Measurements from ENCODE around the gene NCOA1. TPM values are rescaled to one million over a fixed set of nuclear protein-coding genes. Genes with fewer than 3 reads are reported as not detected.

NCOA1 gene
- polyA plus RNA-seq, 1 of the 3 experiments (the other 2 are of a cell fraction): 10.7 TPM

DNA sequence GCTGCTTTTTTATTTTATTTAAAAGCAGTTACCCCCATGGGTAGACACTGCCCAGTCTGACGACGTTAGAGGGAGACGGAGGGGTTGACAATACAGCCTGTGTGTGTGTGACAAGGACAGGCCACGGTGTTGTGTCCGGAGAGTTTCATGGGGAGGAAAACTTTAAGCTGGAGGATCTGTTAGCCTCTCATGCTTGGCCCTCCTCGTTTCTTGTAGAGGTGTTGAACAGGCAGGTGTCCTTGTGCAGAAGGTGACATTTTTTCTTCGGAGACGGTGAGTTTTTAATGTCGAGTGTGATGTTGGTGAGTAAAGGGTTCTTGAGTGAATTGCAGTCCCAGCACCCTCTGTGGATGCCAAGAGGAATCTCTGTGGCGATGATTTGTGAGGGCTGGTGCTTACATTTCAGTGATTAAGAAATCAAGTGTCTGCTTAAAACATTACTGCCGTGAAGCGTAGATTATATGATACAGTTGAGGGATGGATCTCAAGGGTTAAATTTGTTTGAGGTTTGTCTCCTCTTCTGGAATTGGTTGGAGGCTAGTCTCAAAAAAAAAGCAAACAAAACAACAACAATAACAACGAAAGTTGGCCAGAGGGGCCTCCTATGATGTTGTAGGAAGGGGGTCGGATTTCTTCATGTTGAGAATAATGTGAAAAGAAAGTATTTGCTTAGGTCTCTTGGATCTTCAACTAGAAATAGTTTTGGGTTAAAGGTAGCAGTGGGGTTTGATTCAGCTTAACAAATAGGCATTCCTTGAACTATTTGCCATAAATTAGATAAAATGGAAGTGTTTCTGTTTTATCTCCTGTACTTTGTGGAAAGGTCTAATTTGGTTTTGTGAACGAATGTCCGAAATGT lies 1.6 kb downstream of the NCOA1 start:
- Histone ChIP-seq H3K27ac (ENCODE audit: low read depth in 2 of 2, low read length in 1 of 2) (0 out of 4 replicates have a peak overlapping the region, but pooled peaks of 1 of the 2 experiments have one; percentile 25), H3K79me2 (ENCODE audit: insufficient read depth) (peaks cover 59% of the 10 kb centered on the region), H3K4me2 (peak overlapping the region; percentile 74), H3K9me2 (no peaks in the 10 kb centered on the region), H4K20me1 (ENCODE audit: insufficient read depth) (peaks cover 7% of the 10 kb centered on the region; the same call in 1 of the 2 replicates), H3K4me1 (ENCODE audit: control insufficient read depth in 1 of 2, insufficient read depth in 2 of 2, low read depth in 1 of 2, low read length in 1 of 2) (peaks cover 10 to 14% of the 10 kb centered on the region in 2 experiments; a peak in 3 of 4 replicates), H3K27me3 (ENCODE audit: insufficient read depth) (no peaks in the 10 kb centered on the region), H3K9me3 (no peaks in the 10 kb centered on the region), H3F3A (replicated peaks; ENCODE audit: insufficient read depth) (peaks cover 12% of the 10 kb centered on the region), H3K9ac (peak overlapping the region; percentile 57; the same call in 1 of the 2 replicates), H2AFZ (ENCODE audit: low read depth) (peak overlapping the region; percentile 77), H3K4me3 (ENCODE audit: low read depth in 2 of 2, low read length in 1 of 2) (peak overlapping the region; percentile 73 to 94), H3K36me3 (replicated peaks in 1 of 2; ENCODE audit: control insufficient read depth in 1 of 2, insufficient read depth in 2 of 2, low read length in 1 of 2) (no peaks in the 10 kb centered on the region)
- ChIA-PET POLR2A (no interaction called here), CTCF (interaction anchor here (0.6 to 2.1 kb wide), 6 partner anchors 10 to 335 kb away, joined by 3 to 8 read pairs (median 4); partner anchors contain the start of genes CENPO and PTRHD1)
- no peak for DNase-seq
- 60% methylated on average over 16 of the region's 16 CpGs for WGBS (ENCODE audit: low lambda C conversion rate)
- 0 out of 2 replicates have a peak, but pooled peaks have one; percentile 4 for TF ChIP-seq RAD21 (IDR thresholded peaks at IDR 0.05; ENCODE audit: low read length)
- TF ChIP-seq, protein P1, sequence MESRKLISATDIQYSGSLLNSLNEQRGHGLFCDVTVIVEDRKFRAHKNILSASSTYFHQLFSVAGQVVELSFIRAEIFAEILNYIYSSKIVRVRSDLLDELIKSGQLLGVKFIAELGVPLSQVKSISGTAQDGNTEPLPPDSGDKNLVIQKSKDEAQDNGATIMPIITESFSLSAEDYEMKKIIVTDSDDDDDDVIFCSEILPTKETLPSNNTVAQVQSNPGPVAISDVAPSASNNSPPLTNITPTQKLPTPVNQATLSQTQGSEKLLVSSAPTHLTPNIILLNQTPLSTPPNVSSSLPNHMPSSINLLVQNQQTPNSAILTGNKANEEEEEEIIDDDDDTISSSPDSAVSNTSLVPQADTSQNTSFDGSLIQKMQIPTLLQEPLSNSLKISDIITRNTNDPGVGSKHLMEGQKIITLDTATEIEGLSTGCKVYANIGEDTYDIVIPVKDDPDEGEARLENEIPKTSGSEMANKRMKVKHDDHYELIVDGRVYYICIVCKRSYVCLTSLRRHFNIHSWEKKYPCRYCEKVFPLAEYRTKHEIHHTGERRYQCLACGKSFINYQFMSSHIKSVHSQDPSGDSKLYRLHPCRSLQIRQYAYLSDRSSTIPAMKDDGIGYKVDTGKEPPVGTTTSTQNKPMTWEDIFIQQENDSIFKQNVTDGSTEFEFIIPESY (IDR thresholded peaks at IDR 0.05; ENCODE audit: borderline replicate concordance, low read depth): no peak

DNA sequence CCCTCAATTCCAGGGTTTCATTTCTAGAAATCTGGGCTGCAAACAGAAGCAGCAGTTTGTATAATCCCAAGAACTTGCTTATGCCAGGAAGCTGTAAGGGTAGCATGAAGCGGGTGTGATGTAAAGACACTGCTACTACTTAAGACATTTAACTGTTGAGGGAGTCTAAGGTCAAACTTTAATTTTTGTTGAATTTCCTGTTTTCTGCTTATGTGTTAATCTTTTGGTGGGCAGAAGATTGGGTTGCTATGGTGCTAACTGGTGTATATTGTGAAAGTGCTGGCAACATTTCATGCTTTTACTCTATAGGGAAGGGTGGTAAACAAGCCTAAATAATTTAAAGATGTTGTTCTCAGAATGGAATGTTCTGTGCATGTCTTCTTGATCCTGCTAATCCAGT lies 2.7 kb downstream of the NCOA1 start:
- POLR2A ChIA-PET: no interaction called here

More for the DNA sequence above, 2.7 kb downstream of the NCOA1 start:
- peaks cover 15% of the 10 kb centered on the region; the same call in 1 of the 2 replicates for H4K20me1 ChIP-seq (ENCODE audit: insufficient read depth)
- peaks cover 69% of the 10 kb centered on the region for H3K79me2 ChIP-seq (ENCODE audit: insufficient read depth)
- no peak overlapping the region for H3K4me3 ChIP-seq (ENCODE audit: low read depth in 2 of 2, low read length in 1 of 2)
- no peak overlapping the region for H3K27ac ChIP-seq (ENCODE audit: low read depth in 2 of 2, low read length in 1 of 2)
- H3K27me3 ChIP-seq (ENCODE audit: insufficient read depth): no peaks in the 10 kb centered on the region
- no peak overlapping the region for H2AFZ ChIP-seq (ENCODE audit: low read depth)
- H3K9me2 ChIP-seq: no peaks in the 10 kb centered on the region
- DNase-seq: no peak
- H3K36me3 ChIP-seq (replicated peaks in 1 of 2; ENCODE audit: control insufficient read depth in 1 of 2, insufficient read depth in 2 of 2, low read length in 1 of 2): no peaks in the 10 kb centered on the region
- TF ChIP-seq, protein P2, sequence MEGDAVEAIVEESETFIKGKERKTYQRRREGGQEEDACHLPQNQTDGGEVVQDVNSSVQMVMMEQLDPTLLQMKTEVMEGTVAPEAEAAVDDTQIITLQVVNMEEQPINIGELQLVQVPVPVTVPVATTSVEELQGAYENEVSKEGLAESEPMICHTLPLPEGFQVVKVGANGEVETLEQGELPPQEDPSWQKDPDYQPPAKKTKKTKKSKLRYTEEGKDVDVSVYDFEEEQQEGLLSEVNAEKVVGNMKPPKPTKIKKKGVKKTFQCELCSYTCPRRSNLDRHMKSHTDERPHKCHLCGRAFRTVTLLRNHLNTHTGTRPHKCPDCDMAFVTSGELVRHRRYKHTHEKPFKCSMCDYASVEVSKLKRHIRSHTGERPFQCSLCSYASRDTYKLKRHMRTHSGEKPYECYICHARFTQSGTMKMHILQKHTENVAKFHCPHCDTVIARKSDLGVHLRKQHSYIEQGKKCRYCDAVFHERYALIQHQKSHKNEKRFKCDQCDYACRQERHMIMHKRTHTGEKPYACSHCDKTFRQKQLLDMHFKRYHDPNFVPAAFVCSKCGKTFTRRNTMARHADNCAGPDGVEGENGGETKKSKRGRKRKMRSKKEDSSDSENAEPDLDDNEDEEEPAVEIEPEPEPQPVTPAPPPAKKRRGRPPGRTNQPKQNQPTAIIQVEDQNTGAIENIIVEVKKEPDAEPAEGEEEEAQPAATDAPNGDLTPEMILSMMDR (IDR thresholded peaks at IDR 0.05): no peak
- no peak for TF ChIP-seq EZH2phosphoT487 (IDR thresholded peaks at IDR 0.05; ENCODE audit: borderline replicate concordance, low read depth)
- no peak for TF ChIP-seq POLR2AphosphoS5 (IDR thresholded peaks at IDR 0.05; ENCODE audit: low read depth, low read length)
- TF ChIP-seq, protein P3, sequence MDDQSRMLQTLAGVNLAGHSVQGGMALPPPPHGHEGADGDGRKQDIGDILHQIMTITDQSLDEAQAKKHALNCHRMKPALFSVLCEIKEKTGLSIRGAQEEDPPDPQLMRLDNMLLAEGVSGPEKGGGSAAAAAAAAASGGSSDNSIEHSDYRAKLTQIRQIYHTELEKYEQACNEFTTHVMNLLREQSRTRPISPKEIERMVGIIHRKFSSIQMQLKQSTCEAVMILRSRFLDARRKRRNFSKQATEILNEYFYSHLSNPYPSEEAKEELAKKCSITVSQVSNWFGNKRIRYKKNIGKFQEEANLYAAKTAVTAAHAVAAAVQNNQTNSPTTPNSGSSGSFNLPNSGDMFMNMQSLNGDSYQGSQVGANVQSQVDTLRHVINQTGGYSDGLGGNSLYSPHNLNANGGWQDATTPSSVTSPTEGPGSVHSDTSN (IDR thresholded peaks at IDR 0.05): no peak
- no peak for TF ChIP-seq CHD2 (IDR thresholded peaks at IDR 0.05; ENCODE audit: low read length, partially characterized antibody)
- H3F3A ChIP-seq (replicated peaks; ENCODE audit: insufficient read depth): peaks cover 12% of the 10 kb centered on the region
- CTCF ChIA-PET: interaction anchor here (0.6 kb wide), 1 partner anchor 143 kb away, joined by 3 read pairs; no protein-coding TSS in a partner anchor
- H3K4me2 ChIP-seq: peak overlapping the region; percentile 74
- peaks cover 10 to 14% of the 10 kb centered on the region in 2 experiments; a peak in 3 of 4 replicates for H3K4me1 ChIP-seq (ENCODE audit: control insufficient read depth in 1 of 2, insufficient read depth in 2 of 2, low read depth in 1 of 2, low read length in 1 of 2)
- WGBS (ENCODE audit: low lambda C conversion rate): 100% methylated on average over 1 of the region's 1 CpG
- H3K9ac ChIP-seq: no peak overlapping the region
- H3K9me3 ChIP-seq: no peaks in the 10 kb centered on the region
